ENCODE measurements around the gene POLR1A. TPM values are rescaled to one million over a fixed set of nuclear protein-coding genes. Genes with fewer than 3 reads are reported as not detected.

The POLR1A gene
- total and polyA plus RNA-seq, 7 donors: 6.1 to 41.6 (median 27.0) TPM

GRCh38 chr2:86062043-86062442 is 43.6 kb downstream of the POLR1A start:
- Histone ChIP-seq H3K27ac (no peak overlapping the region), H3K4me3 (no peak overlapping the region), H3K9me3 (no peaks in the 10 kb centered on the region), H3K4me1 (peaks cover 8% of the 10 kb centered on the region), H3K27me3 (ENCODE audit: insufficient read depth in 3 of 3, low read length in 2 of 3) (no peaks in the 10 kb centered on the region), H3K36me3 (ENCODE audit: insufficient read depth in 1 of 2, low read depth in 1 of 2) (peaks cover 10 to 84% of the 10 kb centered on the region in 2 donors)
- ATAC-seq: no peak
- WGBS, 3 donors: 56 to 60% (median 59%) methylated on average over 2 of the region's 2 CpGs
- intact Hi-C loops (cut with DNase I): no loop called here
- DNase-seq: no peak
- TF ChIP-seq, protein P1, sequence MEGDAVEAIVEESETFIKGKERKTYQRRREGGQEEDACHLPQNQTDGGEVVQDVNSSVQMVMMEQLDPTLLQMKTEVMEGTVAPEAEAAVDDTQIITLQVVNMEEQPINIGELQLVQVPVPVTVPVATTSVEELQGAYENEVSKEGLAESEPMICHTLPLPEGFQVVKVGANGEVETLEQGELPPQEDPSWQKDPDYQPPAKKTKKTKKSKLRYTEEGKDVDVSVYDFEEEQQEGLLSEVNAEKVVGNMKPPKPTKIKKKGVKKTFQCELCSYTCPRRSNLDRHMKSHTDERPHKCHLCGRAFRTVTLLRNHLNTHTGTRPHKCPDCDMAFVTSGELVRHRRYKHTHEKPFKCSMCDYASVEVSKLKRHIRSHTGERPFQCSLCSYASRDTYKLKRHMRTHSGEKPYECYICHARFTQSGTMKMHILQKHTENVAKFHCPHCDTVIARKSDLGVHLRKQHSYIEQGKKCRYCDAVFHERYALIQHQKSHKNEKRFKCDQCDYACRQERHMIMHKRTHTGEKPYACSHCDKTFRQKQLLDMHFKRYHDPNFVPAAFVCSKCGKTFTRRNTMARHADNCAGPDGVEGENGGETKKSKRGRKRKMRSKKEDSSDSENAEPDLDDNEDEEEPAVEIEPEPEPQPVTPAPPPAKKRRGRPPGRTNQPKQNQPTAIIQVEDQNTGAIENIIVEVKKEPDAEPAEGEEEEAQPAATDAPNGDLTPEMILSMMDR (IDR thresholded peaks at IDR 0.05): no peak

DNA sequence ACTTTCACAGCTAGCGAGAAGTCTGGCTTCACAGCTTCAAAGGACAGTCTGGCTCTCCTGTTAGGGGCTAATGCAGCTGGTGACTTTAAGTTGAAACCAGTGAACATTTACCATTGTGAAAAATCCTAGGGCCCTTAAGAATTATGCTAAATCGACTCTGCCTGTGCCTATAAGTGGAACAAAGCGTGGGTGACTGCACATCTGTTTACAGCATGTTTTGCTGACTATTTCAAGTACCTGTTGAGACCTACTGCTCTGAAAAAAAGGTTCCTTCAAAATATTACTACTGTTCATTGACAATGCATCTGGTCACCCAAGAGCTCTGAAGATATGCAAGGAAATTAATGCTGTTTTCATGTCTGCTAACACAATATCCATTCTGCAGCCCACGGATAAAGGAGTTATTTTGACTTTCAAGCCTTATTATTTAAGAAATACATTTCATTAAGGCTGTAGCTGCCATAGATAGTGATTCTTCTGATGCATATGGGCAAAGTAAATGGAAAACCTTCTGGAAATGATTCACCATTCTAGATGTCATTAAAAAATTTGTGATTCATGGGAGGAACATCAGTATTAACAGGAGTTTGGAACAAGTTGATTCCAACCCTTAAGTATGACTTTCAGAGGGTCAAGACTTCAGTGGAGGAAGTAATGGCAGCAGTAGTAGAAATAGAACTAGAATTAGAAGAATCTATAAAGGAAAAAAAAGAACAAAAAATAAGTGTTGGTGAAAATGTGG is 48.9 kb downstream of the POLR1A start:
- Histone ChIP-seq H3K27ac (no peak overlapping the region), H3K9me3 (no peaks in the 10 kb centered on the region), H3K36me3 (ENCODE audit: insufficient read depth in 1 of 2, low read depth in 1 of 2) (peaks cover 6 to 89% of the 10 kb centered on the region in 2 donors), H3K4me1 (no peaks in the 10 kb centered on the region), H3K27me3 (ENCODE audit: insufficient read depth in 3 of 3, low read length in 2 of 3) (no peaks in the 10 kb centered on the region), H3K4me3 (no peak overlapping the region)
- TF ChIP-seq, protein P1 (IDR thresholded peaks at IDR 0.05): no peak
- DNase-seq (no peak), ATAC-seq (no peak)
- WGBS, 3 donors: 94 to 97% (median 94%) methylated on average over 4 of the region's 4 CpGs
- intact Hi-C loops (cut with DNase I): no loop called here

- Histone ChIP-seq H3K27me3 (ENCODE audit: insufficient read depth in 3 of 3, low read length in 2 of 3) (no peaks in the 10 kb centered on the region), H3K4me3 (no peak overlapping the region), H3K27ac (no peak overlapping the region), H3K36me3 (ENCODE audit: insufficient read depth in 1 of 2, low read depth in 1 of 2) (peaks cover 9 to 84% of the 10 kb centered on the region in 2 donors), H3K4me1 (no peaks in the 10 kb centered on the region), H3K9me3 (no peaks in the 10 kb centered on the region)
- ATAC-seq (peak in 1 of 4 donors; percentile 14), DNase-seq (no peak)
- intact Hi-C loops (cut with DNase I): no loop called here
- TF ChIP-seq, protein P1 (IDR thresholded peaks at IDR 0.05): no peak
- WGBS, 3 donors: 80 to 85% (median 81%) methylated on average over 3 of the region's 3 CpGs
These were observed 50.4 kb downstream of the POLR1A start for GRCh38 chr2:86055314-86055713.

DNA sequence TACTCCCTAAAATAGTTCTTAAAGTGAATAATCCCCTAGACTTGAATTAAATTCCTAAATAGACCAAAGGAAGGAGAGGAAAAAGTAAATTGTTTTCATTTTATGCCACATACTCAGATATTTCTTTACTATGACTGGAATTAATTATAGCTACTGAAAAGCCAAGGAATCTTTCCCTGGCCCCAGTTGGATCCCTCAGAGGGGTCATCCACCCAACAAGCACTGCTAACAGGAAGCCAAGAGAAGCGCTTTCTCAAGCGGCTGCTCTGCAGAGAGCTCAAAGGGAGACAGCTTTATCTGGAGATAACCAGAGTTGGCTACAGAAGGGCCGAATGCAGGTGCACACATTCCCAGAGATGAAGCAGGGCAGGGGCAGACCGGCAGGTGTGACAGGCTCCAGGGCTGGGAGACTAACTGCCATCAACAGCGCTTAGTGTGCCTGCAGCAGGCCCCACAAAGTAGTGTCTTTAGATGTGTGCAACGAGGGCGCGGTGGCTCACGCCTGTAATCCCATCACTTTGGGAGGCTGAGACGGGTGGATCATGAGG is 51.1 kb downstream of the POLR1A start:
- TF ChIP-seq, protein P1 (IDR thresholded peaks at IDR 0.05): no peak
- Histone ChIP-seq H3K9me3 (no peaks in the 10 kb centered on the region), H3K27ac (no peak overlapping the region), H3K4me3 (no peak overlapping the region), H3K4me1 (no peaks in the 10 kb centered on the region), H3K36me3 (ENCODE audit: insufficient read depth in 1 of 2, low read depth in 1 of 2) (peaks cover 9 to 84% of the 10 kb centered on the region in 2 donors), H3K27me3 (ENCODE audit: insufficient read depth in 3 of 3, low read length in 2 of 3) (no peaks in the 10 kb centered on the region)
- DNase-seq (no peak), ATAC-seq (no peak)
- intact Hi-C loops (cut with DNase I): no loop called here
- 87 to 93% (median 90%) methylated on average over 10 of the region's 10 CpGs for WGBS, 3 donors

Measured in psoas muscle (tissue), 8 donors.